ENCODE data around the gene SLC2A8. TPM values are rescaled to one million over a fixed set of nuclear protein-coding genes. Genes with fewer than 3 reads are reported as not detected.

The SLC2A8 gene
- total RNA-seq, 1 donor from 2014 or later = 9.2 TPM

DNA sequence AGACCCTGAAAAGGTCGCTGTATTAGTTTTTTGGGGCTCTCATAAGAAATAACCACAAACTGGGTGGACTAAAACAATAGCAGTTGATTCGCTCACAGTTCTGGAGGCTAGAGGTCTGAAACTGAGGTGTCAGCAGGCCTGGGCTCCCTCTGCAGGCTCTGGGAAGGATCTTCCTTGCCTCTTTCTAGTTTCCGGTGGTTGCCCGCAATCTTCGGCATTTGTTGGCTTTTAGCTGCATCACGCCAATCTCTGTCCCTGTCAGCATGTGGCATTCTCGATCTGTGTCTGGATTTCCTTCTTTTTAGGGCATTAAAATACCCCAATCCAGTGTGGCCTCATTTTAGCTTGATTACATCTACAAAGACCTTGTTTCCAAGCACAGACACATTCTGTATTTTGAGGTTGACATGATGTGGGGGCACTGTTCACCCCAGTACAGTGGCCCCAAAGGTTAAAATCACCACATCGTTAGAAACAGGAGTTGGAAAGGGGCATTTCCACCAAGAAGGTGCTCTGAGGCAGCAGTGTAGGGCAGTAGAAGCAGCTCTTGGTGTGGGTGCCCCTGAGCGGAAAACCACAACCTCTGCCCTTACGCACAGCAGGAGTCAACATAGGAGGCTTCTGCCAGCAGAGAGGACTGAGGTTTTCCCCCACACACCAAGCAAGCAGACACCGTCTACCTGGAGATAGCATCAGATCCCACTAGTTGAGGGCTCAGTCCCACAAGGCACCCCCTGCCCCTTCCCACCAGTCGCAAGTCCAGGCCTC, 40.7 kb downstream of the SLC2A8 start:
- DNase-seq = no peak

- DNase-seq = no peak
These were observed 41.4 kb downstream of the SLC2A8 start for GRCh38 chr9:127438394-127438793.

- DNase-seq = no peak
These were observed 47.4 kb downstream of the SLC2A8 start for GRCh38 chr9:127444283-127444920.

- DNase-seq = no peak
These were observed 48.2 kb downstream of the SLC2A8 start for GRCh38 chr9:127444921-127445850.

DNA sequence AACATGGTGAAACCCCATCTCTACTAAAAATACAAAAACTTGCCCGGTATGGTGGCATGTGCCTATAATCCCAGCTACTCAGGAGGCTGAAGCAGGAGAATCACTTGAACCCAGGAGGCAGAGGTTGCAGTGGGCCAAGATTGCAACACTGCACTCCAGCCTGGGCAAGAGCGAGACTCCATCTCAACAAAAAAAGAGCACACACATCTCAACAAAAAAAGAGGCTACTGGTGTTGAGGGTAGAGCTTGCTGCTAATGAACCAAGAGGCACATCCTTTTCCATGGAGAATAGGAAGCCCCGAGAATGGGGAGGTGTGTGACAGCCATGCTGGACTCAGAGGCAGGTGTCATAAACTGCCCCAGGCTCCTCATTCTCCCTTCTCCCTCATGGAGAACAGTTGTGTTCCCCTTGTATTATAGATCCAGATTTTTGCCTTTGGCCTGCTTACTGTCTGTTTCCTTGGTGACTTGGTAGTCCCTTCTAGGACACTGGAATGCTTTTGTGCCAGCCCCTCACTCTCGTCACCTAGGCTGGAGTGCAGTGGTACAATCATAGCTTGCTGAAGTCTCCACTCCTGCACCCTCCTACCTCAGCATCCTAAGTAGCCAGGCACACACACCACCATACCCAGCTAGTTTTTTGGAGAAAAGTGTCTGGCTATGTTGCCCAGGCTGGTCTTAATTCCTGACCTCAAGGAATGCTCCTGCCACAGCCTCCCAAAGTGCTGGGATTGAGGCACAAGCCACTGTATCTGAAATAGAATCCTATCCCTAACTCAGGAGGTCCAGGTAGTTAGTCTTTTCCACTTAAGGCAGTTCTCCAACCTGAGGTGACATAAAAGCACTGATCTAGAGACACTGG, 49.1 kb downstream of the SLC2A8 start:
- DNase-seq = no peak

GRCh38 chr9:127446713-127447415, 49.9 kb downstream of the SLC2A8 start:
- no peak for DNase-seq

DNA sequence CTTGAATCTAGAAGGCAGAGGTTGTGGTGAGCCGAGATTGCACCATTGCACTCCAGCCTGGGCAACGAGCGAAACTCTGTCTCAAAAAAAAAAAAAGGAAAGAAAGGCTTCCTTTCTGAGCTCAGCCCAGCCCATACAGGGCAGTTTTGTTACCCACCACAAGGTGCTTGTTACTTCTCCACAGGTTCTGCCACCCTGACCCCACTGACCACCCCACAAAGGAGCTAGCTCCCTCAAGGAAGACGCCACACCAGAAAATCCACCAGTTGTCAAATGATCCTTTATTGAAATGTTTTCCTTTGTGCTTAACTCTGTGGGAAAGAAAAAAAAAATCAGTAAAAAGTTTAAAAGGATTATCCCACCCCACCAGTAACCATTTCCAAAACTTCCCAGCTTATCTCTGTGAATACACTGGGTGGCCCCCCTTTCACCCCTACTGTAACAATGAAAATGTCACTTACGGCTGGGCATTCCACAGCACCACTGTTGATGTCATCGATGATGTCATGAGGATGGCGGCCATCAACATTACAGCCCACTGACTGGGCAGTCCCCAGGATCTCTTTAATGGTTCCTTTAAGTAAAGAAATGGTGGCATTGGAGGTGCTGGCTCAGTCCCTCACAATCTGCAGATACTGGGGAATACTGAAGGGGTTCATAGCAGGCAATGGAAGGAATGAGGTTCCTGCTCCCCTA, 50.6 kb downstream of the SLC2A8 start:
- no peak for DNase-seq

- no peak for DNase-seq
These were observed 51.3 kb downstream of the SLC2A8 start for GRCh38 chr9:127448112-127448805.

- no peak for DNase-seq
These were observed 52.5 kb downstream of the SLC2A8 start for GRCh38 chr9:127449332-127449966.

DNA sequence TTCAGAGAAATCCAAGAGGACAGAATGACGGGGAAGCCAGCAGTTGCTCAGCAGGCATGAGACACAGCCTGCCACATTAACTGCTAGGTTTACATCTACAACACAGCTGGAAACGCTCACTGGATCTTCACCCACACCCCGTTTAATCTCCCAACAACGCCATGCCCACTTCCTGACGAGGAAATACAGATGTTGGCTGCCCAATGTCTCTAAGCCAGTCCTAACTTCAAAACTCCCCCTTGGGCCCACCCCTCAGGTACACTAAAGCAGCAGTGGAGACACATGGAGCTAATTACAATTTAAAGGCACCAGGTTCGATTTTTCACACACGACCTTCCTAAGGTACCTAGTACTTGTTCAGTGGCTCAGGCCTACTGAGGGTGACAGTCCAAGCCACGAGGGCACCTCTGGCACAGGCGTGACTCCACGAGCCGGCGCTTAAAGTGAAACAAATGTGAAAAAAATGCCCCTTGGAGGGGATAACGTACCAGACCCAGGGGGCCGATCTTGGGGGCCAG, 53.3 kb downstream of the SLC2A8 start:
- DNase-seq = no peak

GRCh38 chr9:127450830-127451607, 54.0 kb downstream of the SLC2A8 start, which contains the start of the genes LRSAM1 and RPL12:
Gene LRSAM1 (plus strand): TSS chr9:127451510. CDS start chr9:127454528, 3,018 bp downstream.
Gene RPL12 (minus strand): TSS chr9:127451406. CDS start chr9:127451317, 89 bp downstream.
- DNase-seq = peak; percentile 93

DNA sequence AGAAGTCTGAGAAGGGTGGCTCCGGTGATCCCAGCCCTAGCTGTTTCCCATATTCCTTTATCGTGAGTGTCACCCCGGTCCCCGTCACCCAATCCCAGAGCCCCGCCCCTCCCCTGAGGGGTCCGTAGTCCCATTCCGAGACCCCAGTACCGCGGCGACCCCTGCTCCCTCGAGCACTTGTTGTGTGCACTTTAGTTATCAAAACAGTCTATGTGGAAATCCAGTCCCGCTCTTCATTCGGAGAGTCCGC, 54.6 kb downstream of the SLC2A8 start:
- no peak for DNase-seq

- peak; percentile 44 for DNase-seq
These were observed 55.1 kb downstream of the SLC2A8 start for GRCh38 chr9:127451858-127452656.

GRCh38 chr9:127452691-127453090, 55.7 kb downstream of the SLC2A8 start:
- no peak for DNase-seq

GRCh38 chr9:127455324-127455992, 58.5 kb downstream of the SLC2A8 start:
- no peak for DNase-seq

GRCh38 chr9:127457191-127457878, 60.4 kb downstream of the SLC2A8 start:
- DNase-seq = no peak
